Aorta (tissue), 5 donors: Measurements from ENCODE around the gene PTMA. TPM values are rescaled to one million over a fixed set of nuclear protein-coding genes. Genes with fewer than 3 reads are reported as not detected.

ENCODE experiments used
- ATAC-seq: fragments of 200-7000 bp; cut with Tn5 transposase; one replicate; pipeline ENCODE4 v1.9.1; 2022; ENCODE audit warnings: moderate library complexity; ENCODE audit not compliant: low FRiP score
- DNase-seq, 2 donors: peaks; one replicate each; pipeline ENCODE4 v3.0.0-alpha.2; 2020
- H3K27ac ChIP-seq, 2 donors: one replicate each; pipeline ENCODE4 v1.5.1; 2013; ENCODE audit warnings: low read length in 2 of 2, mild to moderate bottlenecking in 2 of 2, moderate library complexity in 2 of 2, control low read depth in 1 of 2, inconsistent platforms in 1 of 2, low read depth in 1 of 2
- H3K27me3 ChIP-seq, 2 donors: one replicate each; pipeline ENCODE4 v1.6.1; 2013; ENCODE audit warnings: control low read depth in 1 of 2, low read length in 1 of 2, mild to moderate bottlenecking in 1 of 2, moderate library complexity in 1 of 2; ENCODE audit not compliant: insufficient read depth in 2 of 2, control insufficient read depth in 1 of 2
- H3K36me3 ChIP-seq, 2 donors: one replicate each; pipeline ENCODE4 v1.6.1; 2013; ENCODE audit warnings: control low read depth in 1 of 2, low read length in 1 of 2, mild to moderate bottlenecking in 1 of 2; ENCODE audit not compliant: insufficient read depth in 2 of 2, control insufficient read depth in 1 of 2
- H3K4me1 ChIP-seq, 2 donors: one replicate each; pipeline ENCODE4 v1.6.1; 2013; ENCODE audit warnings: low read length in 2 of 2, control low read depth in 1 of 2, mild to moderate bottlenecking in 1 of 2, moderate library complexity in 1 of 2; ENCODE audit not compliant: insufficient read depth in 2 of 2, control insufficient read depth in 1 of 2
- H3K4me3 ChIP-seq, 2 donors: one replicate each; pipeline ENCODE4 v1.5.1; 2013; ENCODE audit warnings: low read length in 2 of 2, control low read depth in 1 of 2, mild to moderate bottlenecking in 1 of 2
- H3K9me3 ChIP-seq: one replicate; pipeline ENCODE4 v1.6.1; 2013; ENCODE audit warnings: mild to moderate bottlenecking, low read length; ENCODE audit not compliant: control insufficient read depth
- WGBS, 2 donors: extraction: QIAGEN DNeasy Blood & Tissue Kit; methylation state at CpG; one replicate each; pipeline ENCODE4 v1.1.7; 2013; 5-methylcytosine and 5-hydroxymethylcytosine counted together
- intact Hi-C, 2 donors: fragments of 100-400 bp; cut with DNase I; formaldehyde crosslinking; loops; one replicate each; pipeline versions ENCODE4 v1.14.2 to v1.15.0; 2022
- polyA plus RNA-seq, 2 donors: library from polyadenylated mRNA; stranded (reverse); fragments of 200-250 nt; gene quantifications; one replicate each; pipeline ENCODE4 v1.2.3, GENCODE V29; 2013
- total RNA-seq, 2 donors: library from RNA; stranded (reverse); fragmentation: NEBNext Ultra II Directional; extraction: Animal tissue kit (Norgen Biotek cat#: 25700); gene quantifications; one replicate each; pipeline ENCODE4 v1.2.1, GENCODE V29; 2021
- donor health status: healthy with polysubstance abuse.
- donor health status: Bipolar disorder and iron deficiency.
- donor health status: DM: no; HTN: no; CAD: no.
- donor health status: DM: no; HTN: no; CAD: no.
- donor health status: DM: yes; HTN: yes; CAD: no.

PTMA gene
- total and polyA plus RNA-seq, 4 donors = 792 to 2,243 (median 1,069) TPM

DNA sequence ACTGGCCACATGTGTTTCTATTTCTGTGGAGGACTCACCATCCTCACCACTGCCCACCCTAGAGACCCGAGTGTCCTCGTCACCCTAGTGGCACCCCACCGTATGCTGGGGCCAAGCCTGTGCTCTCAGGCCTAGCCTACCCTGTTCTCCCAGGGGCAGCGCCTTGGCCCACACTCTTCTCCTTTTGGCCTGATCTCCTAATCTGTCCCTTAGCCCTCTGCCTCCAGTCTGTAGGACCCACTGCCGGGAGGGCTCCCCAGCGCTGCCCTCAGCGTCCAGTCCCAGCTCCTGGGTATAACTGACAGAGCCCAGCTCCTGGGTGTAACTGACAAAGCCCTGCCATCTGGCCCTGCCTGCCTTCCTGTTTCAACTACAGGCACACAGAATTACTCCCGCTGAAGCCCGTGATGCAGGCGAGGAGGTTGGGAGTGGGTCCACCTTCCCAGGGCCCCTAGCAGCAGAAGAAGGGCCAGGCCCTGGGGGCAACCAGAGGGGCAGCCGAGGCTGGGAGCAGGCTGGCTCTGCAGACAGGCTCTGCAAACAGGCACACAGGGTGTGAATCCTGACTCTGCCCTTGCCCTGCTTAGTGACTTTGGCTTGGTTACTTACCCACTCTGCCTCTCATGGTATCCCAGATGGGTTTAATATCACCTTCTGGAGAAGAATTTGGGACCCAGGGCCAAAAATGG lies 25.6 kb upstream of the PTMA start:
- Histone ChIP-seq H3K36me3 (no peaks in the 10 kb centered on the region), H3K27me3 (no peaks in the 10 kb centered on the region), H3K9me3 (no peaks in the 10 kb centered on the region), H3K4me3 (no peak overlapping the region), H3K27ac (no peak overlapping the region), H3K4me1 (no peaks in the 10 kb centered on the region)
- ATAC-seq (no peak), DNase-seq (no peak)
- intact Hi-C loops = no loop called here
- WGBS, 2 donors = 93 to 94% methylated on average over 11 of the region's 11 CpGs

- no peaks in the 10 kb centered on the region for H3K27me3 ChIP-seq
- 93% methylated on average over 7 to 8 of the region's 8 CpGs for WGBS, 2 donors
- no peaks in the 10 kb centered on the region for H3K36me3 ChIP-seq
- no peaks in the 10 kb centered on the region for H3K9me3 ChIP-seq
- DNase-seq (no peak), ATAC-seq (no peak)
- intact Hi-C loops = no loop called here
- no peak overlapping the region for H3K4me3 ChIP-seq
- H3K27ac ChIP-seq = no peak overlapping the region
- H3K4me1 ChIP-seq = no peaks in the 10 kb centered on the region
Observed at GRCh38 chr2:231683292-231684235, 24.8 kb upstream of the PTMA start.

- no peaks in the 10 kb centered on the region for H3K4me1 ChIP-seq
- no peak for DNase-seq
- 74 to 78% methylated on average over 21 to 22 of the region's 22 CpGs for WGBS, 2 donors
- intact Hi-C loops = no loop called here
- H3K9me3 ChIP-seq = no peaks in the 10 kb centered on the region
- H3K27ac ChIP-seq = no peak overlapping the region
- no peaks in the 10 kb centered on the region for H3K36me3 ChIP-seq
- no peaks in the 10 kb centered on the region for H3K27me3 ChIP-seq
- no peak overlapping the region for H3K4me3 ChIP-seq
- ATAC-seq = no peak
Observed at GRCh38 chr2:231684314-231685223, 23.8 kb upstream of the PTMA start.

- Histone ChIP-seq H3K4me1 (no peaks in the 10 kb centered on the region), H3K27ac (no peak overlapping the region), H3K36me3 (no peaks in the 10 kb centered on the region), H3K4me3 (no peak overlapping the region), H3K27me3 (no peaks in the 10 kb centered on the region), H3K9me3 (no peaks in the 10 kb centered on the region)
- intact Hi-C loops = no loop called here
- 79 to 80% methylated on average over 20 of the region's 20 CpGs for WGBS, 2 donors
- DNase-seq (no peak), ATAC-seq (no peak)
Observed at GRCh38 chr2:231685349-231686191, 22.8 kb upstream of the PTMA start.

- H3K9me3 ChIP-seq = no peaks in the 10 kb centered on the region
- H3K27me3 ChIP-seq = no peaks in the 10 kb centered on the region
- WGBS, 2 donors = 90 to 91% methylated on average over 11 of the region's 11 CpGs
- DNase-seq = no peak
- H3K4me3 ChIP-seq = no peak overlapping the region
- no peaks in the 10 kb centered on the region for H3K36me3 ChIP-seq
- no peak for ATAC-seq
- H3K4me1 ChIP-seq = no peaks in the 10 kb centered on the region
- intact Hi-C loops = no loop called here
- H3K27ac ChIP-seq = no peak overlapping the region
Observed at GRCh38 chr2:231686192-231687100, 21.9 kb upstream of the PTMA start.

GRCh38 chr2:231687133-231687852 lies 21.0 kb upstream of the PTMA start:
- Histone ChIP-seq H3K4me3 (no peak overlapping the region), H3K4me1 (no peaks in the 10 kb centered on the region), H3K27me3 (no peaks in the 10 kb centered on the region), H3K36me3 (no peaks in the 10 kb centered on the region), H3K27ac (no peak overlapping the region), H3K9me3 (no peaks in the 10 kb centered on the region)
- ATAC-seq (peak; percentile 66), DNase-seq (peak; percentile 81 to 90)
- WGBS, 2 donors = 44 to 45% methylated on average over 14 of the region's 14 CpGs
- intact Hi-C loops = no loop called here

DNA sequence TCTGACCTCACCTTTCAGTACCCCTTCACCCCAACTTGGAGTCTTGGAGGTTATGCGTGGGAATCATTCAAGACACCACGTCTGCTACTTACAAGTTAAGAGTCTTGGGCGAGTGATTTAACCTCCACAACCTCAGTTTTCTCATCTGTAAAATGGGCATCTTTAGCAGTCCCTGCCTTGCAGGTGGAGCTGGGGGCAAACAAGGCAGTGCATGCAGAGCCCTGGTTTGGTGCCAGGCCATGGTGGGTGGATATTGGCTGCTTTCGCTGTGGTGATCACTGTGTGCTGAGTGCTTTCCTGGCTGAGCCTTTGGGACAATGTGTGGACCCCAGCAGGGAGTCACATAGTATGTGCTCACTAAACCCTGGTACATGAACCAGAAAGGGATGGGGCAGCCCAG lies 20.4 kb upstream of the PTMA start:
- Histone ChIP-seq H3K4me3 (no peak overlapping the region), H3K9me3 (no peaks in the 10 kb centered on the region), H3K36me3 (no peaks in the 10 kb centered on the region), H3K27ac (no peak overlapping the region), H3K4me1 (no peaks in the 10 kb centered on the region), H3K27me3 (no peaks in the 10 kb centered on the region)
- WGBS, 2 donors = 88 to 93% methylated on average over 4 of the region's 4 CpGs
- DNase-seq = no peak
- no peak for ATAC-seq
- intact Hi-C loops = no loop called here
